Fibroblast of mammary gland (primary cell): ENCODE results near the gene C2orf68.
A peak's percentile ranks its signal among the peaks of the same experiment; 100 is the strongest.
"Not testable (repeated sequence)": the region's sequence is repeated elsewhere in the genome, so short reads cannot be mapped to it uniquely, and the experiment has no call there.

Experiments used
- DNase-seq: peaks from one replicate; pipeline ENCODE4 v3.0.0-alpha.2; 2010; ENCODE audit warnings: low read depth
- H3K4me3 ChIP-seq: 2 replicates; pipeline ENCODE4 v1.5.1; 2011; ENCODE audit warnings: low read depth, mild to moderate bottlenecking, low read length, moderate library complexity; ENCODE audit not compliant: control insufficient read depth
- TF ChIP-seq, protein P1 (sequence below): conservative IDR thresholded peaks from 2 replicates; pipeline ENCODE4 v1.5.1; 2011; ENCODE audit warnings: low read depth, low read length, inconsistent platforms; ENCODE audit not compliant: control insufficient read depth, insufficient read depth

The C2orf68 gene

DNA sequence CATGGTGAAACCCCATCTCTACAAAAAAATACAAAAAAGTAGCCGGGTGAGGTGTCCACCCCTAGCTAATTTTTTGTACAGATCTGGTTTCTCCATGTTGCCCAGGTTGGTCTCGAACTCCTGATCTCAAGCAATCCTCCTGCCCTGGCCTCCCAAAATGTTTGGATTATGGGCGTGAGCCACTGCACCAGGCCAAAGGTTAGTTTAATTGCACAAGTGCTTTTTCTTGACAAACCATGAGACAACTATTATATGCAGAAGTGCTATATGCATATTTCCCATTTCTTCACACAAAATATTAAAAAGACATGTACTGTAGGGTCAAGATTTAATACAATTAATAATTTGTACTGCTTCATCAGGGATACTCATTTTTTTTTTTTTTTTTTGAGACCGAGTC is 45.6 kb downstream of the C2orf68 start:
- no peak overlapping the region for H3K4me3 ChIP-seq
- no peak for DNase-seq
- TF ChIP-seq, protein P1, sequence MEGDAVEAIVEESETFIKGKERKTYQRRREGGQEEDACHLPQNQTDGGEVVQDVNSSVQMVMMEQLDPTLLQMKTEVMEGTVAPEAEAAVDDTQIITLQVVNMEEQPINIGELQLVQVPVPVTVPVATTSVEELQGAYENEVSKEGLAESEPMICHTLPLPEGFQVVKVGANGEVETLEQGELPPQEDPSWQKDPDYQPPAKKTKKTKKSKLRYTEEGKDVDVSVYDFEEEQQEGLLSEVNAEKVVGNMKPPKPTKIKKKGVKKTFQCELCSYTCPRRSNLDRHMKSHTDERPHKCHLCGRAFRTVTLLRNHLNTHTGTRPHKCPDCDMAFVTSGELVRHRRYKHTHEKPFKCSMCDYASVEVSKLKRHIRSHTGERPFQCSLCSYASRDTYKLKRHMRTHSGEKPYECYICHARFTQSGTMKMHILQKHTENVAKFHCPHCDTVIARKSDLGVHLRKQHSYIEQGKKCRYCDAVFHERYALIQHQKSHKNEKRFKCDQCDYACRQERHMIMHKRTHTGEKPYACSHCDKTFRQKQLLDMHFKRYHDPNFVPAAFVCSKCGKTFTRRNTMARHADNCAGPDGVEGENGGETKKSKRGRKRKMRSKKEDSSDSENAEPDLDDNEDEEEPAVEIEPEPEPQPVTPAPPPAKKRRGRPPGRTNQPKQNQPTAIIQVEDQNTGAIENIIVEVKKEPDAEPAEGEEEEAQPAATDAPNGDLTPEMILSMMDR = no peak

DNA sequence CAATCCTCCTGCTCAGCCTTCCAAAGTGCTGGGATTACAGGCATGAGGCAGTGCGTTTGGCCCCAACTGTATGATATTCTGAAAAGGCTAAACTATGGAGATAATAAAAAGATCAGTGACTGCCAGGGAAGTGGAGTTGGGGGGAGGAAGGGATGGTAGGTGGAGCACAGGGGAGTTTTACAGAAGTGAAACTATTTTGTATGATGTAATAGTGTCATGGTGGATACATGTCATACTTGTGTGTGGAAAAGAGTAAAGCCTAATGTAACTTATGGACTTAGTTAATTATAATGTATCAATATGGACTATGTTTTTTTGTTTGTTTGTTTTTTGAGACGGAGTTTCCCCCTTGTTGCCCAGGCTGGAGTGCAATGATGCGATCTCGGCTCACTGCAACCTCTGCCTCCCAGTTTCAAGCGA is 47.7 kb downstream of the C2orf68 start:
- no peak for DNase-seq
- TF ChIP-seq, protein P1 = no peak
- no peak overlapping the region for H3K4me3 ChIP-seq

DNA sequence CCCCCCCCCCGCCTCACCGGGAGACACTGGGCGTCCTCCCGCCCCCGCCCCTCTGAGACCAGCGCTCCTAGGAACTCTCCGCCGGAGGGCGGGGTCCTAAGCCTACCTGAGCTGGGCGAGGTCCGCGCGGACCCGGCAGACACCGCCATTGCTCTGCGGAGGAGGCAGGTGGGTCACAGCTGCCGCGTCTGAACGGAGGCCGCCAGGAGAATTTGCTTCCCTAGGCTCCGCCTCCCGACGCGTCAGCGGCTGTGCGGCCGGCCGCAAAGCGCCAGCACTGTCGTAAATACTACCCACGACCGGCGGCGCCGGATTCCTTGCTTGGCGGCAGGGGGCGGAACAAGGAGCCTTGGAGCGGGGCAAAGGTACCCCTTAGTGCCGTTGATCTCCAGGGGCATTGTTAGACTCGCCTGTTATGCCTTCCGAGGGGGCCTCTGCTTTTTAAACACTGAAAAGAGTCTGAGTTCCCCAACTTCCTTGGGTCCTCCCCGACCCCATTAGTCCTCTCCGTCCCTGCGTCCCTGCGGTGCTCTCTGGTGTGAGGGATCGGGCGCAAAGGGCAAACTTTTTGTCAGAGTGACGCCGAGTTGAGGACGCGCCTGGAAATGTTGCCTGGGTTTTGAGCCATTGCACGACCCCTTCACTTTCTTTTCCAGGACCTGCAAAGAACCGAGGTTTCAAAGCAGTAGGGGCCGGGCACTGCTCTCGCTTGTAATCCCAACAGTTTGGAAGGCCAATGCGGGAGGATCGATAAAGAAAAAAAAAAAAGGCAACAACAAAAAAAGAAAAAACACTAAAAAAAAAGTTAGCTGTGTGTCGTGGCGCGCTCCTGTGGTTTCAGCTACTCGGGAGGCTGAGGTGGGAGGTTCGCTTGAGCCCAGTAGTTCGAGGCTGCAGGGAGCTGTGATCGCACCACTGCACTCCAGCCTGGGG is 50.3 kb downstream of the C2orf68 start, which contains the start of gene GGCX:
TSS of gene GGCX (minus strand) at position 214 of the 933 bp plus-strand sequence. CDS start at position 149, 65 bp downstream.
- TF ChIP-seq, protein P1 = no peak
- H3K4me3 ChIP-seq = peak within 1 kb of the TSS; percentile 93
- DNase-seq = peak; percentile 90

DNA sequence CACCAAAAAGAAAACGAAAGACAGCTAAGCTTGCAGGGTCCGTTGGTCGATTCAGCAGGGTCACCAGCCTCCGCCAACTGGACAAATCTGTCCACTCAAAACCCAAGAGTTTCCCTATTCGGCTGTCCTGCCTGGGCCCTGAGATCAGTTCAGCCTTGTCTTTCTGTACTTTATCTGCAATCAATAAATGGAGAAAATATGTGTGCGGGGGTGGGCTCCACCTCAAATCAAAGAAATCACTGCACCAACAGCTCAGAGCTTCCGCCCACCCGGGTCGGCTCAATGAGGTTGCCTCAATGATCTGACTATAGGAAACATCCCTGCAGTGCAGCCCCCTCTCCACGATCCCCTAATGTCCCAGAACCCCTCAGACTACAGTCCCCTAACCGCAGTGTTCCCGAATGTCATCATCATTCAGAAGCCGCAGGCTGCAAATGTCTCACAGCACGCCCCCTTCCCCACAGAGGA is 51.0 kb downstream of the C2orf68 start:
- TF ChIP-seq, protein P1 = no peak
- peak overlapping the region; percentile 93 for H3K4me3 ChIP-seq
- DNase-seq = no peak

DNA sequence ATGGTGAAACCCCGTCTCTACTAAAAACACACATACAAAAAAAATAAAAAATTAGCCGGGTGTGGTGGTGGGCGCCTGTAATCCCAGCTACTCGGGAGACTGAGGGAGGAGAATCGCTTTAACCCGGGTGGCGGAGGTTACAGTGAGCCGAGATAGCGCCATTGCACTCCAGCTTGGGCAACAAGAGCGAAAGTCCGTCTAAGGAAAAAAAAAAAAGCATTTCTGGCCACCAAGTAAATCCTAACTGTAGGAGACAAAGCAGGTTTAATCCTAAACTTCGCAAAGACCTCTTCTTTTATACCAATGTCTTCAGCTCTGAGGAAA is 51.5 kb downstream of the C2orf68 start:
- not testable (repeated sequence) for DNase-seq
- peak overlapping the region; percentile 93 for H3K4me3 ChIP-seq

DNA sequence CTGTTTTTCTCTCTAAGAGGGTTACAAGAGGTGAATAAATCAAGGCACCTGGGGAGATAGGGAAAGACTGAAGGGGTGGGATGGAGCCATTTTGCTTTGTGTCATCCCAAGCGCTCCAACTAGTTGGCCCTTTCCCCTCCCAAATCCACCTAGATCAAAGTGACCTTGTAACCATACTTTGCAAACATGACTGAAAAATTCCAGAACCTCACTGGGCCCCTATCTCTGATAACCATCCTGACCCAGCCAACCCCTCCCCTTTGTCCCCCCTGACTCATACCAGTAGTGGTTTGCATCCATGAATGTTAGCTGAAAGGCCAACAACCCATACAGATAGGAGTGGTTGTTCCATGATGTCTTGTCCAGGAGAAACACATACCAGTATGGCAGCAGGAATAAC is 53.7 kb downstream of the C2orf68 start:
- H3K4me3 ChIP-seq = no peak overlapping the region
- TF ChIP-seq, protein P1 = no peak
- DNase-seq = no peak

DNA sequence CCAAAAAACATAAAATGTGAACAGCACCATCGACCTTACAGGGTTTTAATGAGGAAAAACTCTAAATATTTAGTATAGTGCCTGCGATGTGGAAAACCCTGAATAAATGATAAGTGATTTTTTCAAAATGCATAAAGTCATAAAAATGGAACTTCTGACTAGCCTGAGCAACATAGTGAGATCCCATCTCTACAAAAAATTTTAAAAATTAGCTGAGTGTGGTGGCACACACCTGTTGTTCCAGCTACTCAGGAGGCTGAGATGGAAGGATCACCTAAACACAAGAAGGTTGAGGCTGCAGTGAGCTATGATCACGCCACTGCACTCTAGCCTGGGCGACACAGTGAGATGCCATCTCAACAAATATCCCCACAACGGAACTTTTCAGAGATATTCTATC is 54.7 kb downstream of the C2orf68 start:
- no peak for DNase-seq
- TF ChIP-seq, protein P1 = no peak
- H3K4me3 ChIP-seq = no peak overlapping the region
